Choroid plexus epithelial cell (primary cell): Measurements from ENCODE around the gene PKP3.

Source experiments
- DNase-seq: peaks from one replicate; pipeline ENCODE4 v3.0.0-alpha.2; 2010; ENCODE audit warnings: low read depth
- H3K4me3 ChIP-seq: 2 replicates; pipeline ENCODE4 v1.5.1; 2011; ENCODE audit warnings: low read depth, mild to moderate bottlenecking, control low read depth, low read length, moderate library complexity
- TF ChIP-seq, protein P1 (sequence below): conservative IDR thresholded peaks from 2 replicates; pipeline ENCODE4 v1.5.1; 2011; ENCODE audit warnings: low read depth, mild to moderate bottlenecking, control low read depth, inconsistent platforms, low read length, moderate library complexity

PKP3 gene

DNA sequence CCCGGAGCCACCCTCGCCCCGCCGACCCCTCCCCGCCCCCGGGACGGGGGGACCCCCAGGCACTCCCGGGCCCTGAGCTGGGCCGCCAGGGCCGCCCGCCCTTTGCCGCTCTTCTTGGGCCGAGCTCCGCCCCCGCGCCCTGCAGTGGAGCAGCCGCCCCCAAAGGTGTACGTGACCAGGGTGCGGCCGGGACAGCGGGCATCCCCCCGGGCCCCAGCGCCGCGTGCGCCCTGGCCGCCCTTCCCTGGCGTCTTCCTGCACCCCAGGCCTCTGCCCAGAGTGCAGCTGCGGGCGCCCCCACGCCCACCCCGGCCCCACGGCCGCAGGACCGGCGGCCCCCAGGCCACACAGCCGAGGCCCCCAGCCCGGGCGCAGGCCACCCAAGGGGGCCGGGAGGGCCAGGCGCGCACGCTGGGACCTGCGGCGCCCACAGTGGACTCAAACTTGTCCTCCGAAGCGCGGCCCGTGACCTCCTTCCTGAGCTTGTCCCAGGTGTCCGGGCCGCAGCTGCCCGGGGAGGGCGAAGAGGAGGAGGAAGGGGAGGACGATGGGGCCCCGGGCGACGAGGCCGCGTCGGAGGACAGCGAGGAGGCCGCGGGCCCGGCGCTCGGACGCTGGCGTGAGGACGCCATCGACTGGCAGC, 17.4 kb upstream of the PKP3 start:
- no peak for DNase-seq
- TF ChIP-seq, protein P1, sequence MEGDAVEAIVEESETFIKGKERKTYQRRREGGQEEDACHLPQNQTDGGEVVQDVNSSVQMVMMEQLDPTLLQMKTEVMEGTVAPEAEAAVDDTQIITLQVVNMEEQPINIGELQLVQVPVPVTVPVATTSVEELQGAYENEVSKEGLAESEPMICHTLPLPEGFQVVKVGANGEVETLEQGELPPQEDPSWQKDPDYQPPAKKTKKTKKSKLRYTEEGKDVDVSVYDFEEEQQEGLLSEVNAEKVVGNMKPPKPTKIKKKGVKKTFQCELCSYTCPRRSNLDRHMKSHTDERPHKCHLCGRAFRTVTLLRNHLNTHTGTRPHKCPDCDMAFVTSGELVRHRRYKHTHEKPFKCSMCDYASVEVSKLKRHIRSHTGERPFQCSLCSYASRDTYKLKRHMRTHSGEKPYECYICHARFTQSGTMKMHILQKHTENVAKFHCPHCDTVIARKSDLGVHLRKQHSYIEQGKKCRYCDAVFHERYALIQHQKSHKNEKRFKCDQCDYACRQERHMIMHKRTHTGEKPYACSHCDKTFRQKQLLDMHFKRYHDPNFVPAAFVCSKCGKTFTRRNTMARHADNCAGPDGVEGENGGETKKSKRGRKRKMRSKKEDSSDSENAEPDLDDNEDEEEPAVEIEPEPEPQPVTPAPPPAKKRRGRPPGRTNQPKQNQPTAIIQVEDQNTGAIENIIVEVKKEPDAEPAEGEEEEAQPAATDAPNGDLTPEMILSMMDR: no peak
- H3K4me3 ChIP-seq: no peak overlapping the region

DNA sequence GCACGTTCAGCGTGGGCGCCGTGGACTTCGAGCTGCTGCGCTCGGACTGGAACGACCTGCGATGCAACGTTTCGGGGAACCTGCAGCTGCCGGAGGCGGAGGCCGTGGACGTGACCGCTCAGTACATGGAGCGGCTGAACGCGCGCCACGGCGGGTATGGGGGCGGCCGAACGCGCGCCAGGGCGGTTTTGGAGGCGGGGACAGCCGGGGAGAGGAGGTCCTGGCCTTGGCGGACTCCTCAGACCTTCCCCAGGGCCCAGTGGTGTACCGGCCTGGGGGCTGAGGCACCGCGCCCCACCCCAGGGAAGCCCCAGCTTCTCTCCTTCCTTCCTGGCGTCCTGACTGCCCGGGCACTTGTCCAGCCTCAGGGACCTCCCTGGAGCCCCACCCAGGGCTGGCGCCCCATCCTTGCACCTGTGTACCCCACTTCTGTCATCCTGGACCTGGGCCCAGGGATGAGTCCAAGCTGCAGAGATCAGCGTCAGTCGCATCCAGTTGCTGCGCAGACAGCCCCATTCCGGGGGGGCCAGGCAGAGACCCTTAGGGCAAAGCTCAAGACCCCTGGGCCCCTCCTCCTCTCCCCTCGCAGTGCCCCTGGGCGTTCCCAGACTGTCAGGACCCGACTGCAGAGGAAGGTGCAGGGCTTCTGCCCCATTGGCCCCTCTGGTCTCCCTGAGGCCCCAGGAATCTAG, 16.7 kb upstream of the PKP3 start:
- H3K4me3 ChIP-seq: no peak overlapping the region

DNA sequence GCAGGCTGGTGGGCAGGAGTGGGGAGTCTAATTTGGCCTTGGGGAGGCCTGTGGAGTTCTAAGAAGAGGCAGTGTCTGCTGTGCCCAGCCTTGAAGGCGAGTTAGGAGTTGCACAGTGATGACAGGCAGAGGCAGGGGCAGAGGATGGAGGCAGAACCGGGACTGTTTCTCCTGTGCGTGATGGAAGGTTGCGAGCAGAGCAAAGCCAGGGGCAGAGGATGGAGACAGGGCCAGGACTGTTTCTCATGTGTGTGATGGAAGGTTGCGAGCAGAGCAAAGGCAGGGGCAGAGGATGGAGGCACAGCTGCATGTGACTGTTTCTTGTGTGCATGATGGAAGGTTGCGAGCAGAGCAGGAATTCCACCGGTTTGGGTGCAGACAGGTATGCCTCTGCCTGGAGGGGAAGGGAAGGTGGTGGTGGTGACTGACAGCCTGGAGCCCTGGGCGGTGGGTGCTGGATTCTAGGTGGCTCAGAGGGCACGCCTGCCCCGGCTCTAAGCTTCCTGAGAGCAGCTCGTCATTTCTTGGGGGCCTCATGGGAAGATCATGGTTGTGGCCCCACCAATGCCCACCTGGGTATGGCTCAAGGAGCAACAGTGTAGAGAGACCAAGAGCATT, 16.0 kb upstream of the PKP3 start:
- TF ChIP-seq, protein P1: no peak
- H3K4me3 ChIP-seq: no peak overlapping the region
- DNase-seq: no peak

More for the DNA sequence above, 16.7 kb upstream of the PKP3 start:
- DNase-seq: no peak
- TF ChIP-seq, protein P1: no peak

DNA sequence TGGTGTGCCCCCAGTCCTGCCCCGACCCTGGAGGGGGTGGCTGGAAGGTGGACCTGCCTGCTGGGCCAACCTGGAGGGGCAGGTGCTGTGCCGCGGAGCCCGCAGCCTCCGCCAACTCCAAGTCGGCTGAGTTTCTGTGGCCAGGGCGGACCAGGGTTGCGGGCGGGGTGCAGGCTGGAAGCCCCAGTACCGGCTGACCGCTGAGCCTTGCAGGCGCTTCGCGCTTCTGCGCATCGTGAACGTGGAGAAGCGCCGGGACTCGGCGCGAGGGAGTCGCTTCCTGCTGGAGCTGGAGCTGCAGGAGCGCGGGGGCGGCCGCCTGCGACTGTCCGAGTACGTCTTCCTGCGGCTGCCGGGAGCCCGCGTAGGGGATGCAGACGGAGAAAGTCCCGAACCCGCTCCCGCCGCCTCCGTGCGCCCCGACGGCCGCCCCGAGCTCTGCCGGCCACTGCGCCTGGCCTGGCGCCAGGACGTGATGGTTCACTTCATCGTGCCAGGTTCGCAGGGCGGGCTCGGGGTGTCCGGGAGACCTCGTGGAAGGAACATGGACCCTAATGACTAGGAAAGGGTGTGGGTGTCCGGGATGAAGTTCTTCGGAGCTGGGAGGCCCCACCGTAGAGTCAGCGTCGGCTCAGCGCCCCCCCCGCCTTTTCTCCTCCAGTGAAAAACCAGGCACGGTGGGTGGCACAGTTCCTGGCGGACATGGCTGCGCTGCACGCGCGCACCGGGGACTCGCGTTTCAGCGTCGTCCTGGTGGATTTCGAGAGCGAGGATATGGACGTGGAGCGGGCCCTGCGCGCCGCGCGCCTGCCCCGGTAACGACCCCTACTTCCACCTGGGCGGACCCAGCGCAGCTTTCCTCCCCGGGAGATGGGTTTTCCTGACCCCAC, 14.6 kb upstream of the PKP3 start:
- no peak overlapping the region for H3K4me3 ChIP-seq
- DNase-seq: no peak
- TF ChIP-seq, protein P1: no peak

DNA sequence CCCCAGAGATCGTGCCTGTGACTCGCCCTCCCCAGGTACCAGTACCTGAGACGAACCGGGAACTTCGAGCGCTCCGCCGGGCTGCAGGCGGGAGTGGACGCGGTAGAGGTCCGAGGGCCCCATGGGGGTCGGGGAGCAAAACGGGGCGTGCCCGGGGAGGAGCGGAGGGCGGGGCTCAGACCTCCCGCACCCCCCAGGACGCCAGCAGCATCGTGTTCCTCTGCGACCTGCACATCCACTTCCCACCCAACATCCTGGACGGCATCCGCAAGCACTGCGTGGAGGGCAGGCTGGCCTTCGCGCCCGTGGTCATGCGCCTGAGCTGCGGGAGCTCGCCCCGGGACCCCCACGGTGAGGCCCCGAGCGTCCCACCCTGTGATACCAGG, 13.9 kb upstream of the PKP3 start:
- no peak for DNase-seq
- TF ChIP-seq, protein P1: no peak
- no peak overlapping the region for H3K4me3 ChIP-seq

DNA sequence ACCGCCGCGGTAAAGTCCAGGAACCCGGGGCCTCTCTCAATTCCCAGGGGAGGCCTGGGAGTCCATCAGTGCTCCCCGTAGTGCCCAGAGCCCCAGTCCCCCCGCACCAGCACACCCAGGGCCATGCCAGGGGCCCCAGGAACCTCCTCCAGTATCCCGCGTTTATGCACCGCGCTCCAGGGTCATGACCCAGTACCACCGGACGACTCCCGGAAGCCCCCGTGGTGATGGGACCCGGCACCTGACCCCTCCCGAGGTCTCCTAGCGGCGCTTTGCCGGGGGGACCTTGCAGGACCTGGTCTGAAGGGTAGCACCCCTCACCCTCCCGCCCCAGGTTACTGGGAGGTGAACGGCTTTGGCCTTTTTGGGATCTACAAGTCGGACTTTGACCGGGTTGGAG, 13.5 kb upstream of the PKP3 start:
- TF ChIP-seq, protein P1: no peak
- no peak overlapping the region for H3K4me3 ChIP-seq
- DNase-seq: no peak
